HG03442 (cell line): Measurements from ENCODE around the gene MOGAT1.
A peak's percentile ranks its signal among the peaks of the same experiment; 100 is the strongest.
"Not testable (repeated sequence)": the region's sequence is repeated elsewhere in the genome, so short reads cannot be mapped to it uniquely, and the experiment has no call there.

Experiments used
- ATAC-seq: cut with Tn5 transposase; IDR thresholded peaks from one replicate; pipeline ENCODE4 v1.9.1; 2021; ENCODE audit warnings: mild to moderate bottlenecking, moderate library complexity; ENCODE audit not compliant: unreplicated experiment

The MOGAT1 gene

GRCh38 chr2:222709191-222709891, 37.9 kb downstream of the MOGAT1 start:
- ATAC-seq, result peak; percentile 51

- ATAC-seq, result no peak
Measured at GRCh38 chr2:222710736-222711135, 39.3 kb downstream of the MOGAT1 start.

- ATAC-seq, result no peak
Measured at GRCh38 chr2:222711315-222711940, 40.0 kb downstream of the MOGAT1 start.

GRCh38 chr2:222713002-222713401, 41.5 kb downstream of the MOGAT1 start:
- no peak for ATAC-seq

- no peak for ATAC-seq
Measured at GRCh38 chr2:222714361-222715241, 43.1 kb downstream of the MOGAT1 start.

- ATAC-seq, result peak; percentile 46
Measured at GRCh38 chr2:222715742-222716141, 44.3 kb downstream of the MOGAT1 start.

- not testable (repeated sequence) for ATAC-seq
Measured at GRCh38 chr2:222719787-222720186, 48.3 kb downstream of the MOGAT1 start.

- not testable (repeated sequence) for ATAC-seq
Measured at GRCh38 chr2:222721597-222721996, 50.1 kb downstream of the MOGAT1 start.

- ATAC-seq, result peak; percentile 99
Measured at GRCh38 chr2:222722327-222722946, 51.0 kb downstream of the MOGAT1 start.

GRCh38 chr2:222724208-222724607, 52.8 kb downstream of the MOGAT1 start:
- no peak for ATAC-seq

- ATAC-seq, result no peak
Measured at GRCh38 chr2:222728621-222729020, 57.2 kb downstream of the MOGAT1 start.

- ATAC-seq, result peak; percentile 62
Measured at GRCh38 chr2:222730366-222730999, 59.0 kb downstream of the MOGAT1 start.

- ATAC-seq, result no peak
Measured at GRCh38 chr2:222731201-222731621, 59.8 kb downstream of the MOGAT1 start.

GRCh38 chr2:222732489-222733178, 61.2 kb downstream of the MOGAT1 start:
- ATAC-seq, result no peak

GRCh38 chr2:222733470-222733845, 62.0 kb downstream of the MOGAT1 start:
- ATAC-seq, result no peak

GRCh38 chr2:222733846-222734702, 62.6 kb downstream of the MOGAT1 start:
- ATAC-seq, result no peak

- ATAC-seq, result peak; percentile 73
Measured at GRCh38 chr2:222734703-222735014, 63.2 kb downstream of the MOGAT1 start.

- no peak for ATAC-seq
Measured at GRCh38 chr2:222736301-222736700, 64.8 kb downstream of the MOGAT1 start.

GRCh38 chr2:222736924-222737323, 65.5 kb downstream of the MOGAT1 start:
- ATAC-seq, result no peak
